H1 (cell line): Measurements from ENCODE around the gene P2RX5. TPM values are rescaled to one million over a fixed set of nuclear protein-coding genes. Genes with fewer than 3 reads are reported as not detected.

Source experiments
- CTCF ChIA-PET: fragments of 300-600 bp; sonication (Branson Sonifier 250); formaldehyde crosslinking; loops from one replicate; lab custom pipeline; 2021; ENCODE audit not compliant: partially characterized antibody; lab: Charles Lee
- POLR2A ChIA-PET: fragments of 300-600 bp; sonication (Branson Sonifier 250); formaldehyde crosslinking; loops from one replicate; lab custom pipeline; 2021; ENCODE audit warnings: inconsistent platforms; ENCODE audit not compliant: partially characterized antibody; lab: Charles Lee
- DNase-seq, 2 experiments: peaks; one replicate each; pipeline versions ENCODE4 v3.0.0 to v3.0.0-alpha.2; 2010 to 2022; ENCODE audit warnings: low spot score in 2 of 2, low read depth in 1 of 2, mixed read lengths in 1 of 2
- FAIRE-seq: peaks from 2 replicates; lab custom pipeline; 2011; peaks lifted over from hg19 to GRCh38; lab: Jason Lieb, UNC
- H2AFZ ChIP-seq: 2 replicates; pipeline ENCODE4 v1.8.1; 2012; ENCODE audit warnings: low read length, inconsistent platforms
- H2AK5ac ChIP-seq: 2 replicates; pipeline ENCODE4 v1.6.1; 2013; ENCODE audit warnings: low read depth, low read length
- H2BK120ac ChIP-seq: replicated peaks from 2 replicates; pipeline ENCODE3; 2013; ENCODE audit warnings: low read depth, low read length, inconsistent platforms
- H2BK12ac ChIP-seq: 2 replicates; pipeline ENCODE4 v1.6.1; 2013; ENCODE audit warnings: low read depth, low read length
- H2BK15ac ChIP-seq: 2 replicates; pipeline ENCODE4 v1.6.1; 2013; ENCODE audit warnings: low read length
- H2BK20ac ChIP-seq: 2 replicates; pipeline ENCODE4 v1.6.1; 2013; ENCODE audit warnings: low read length
- H2BK5ac ChIP-seq: 2 replicates; pipeline ENCODE4 v1.6.1; 2013; ENCODE audit warnings: low read depth, low read length
- H3K14ac ChIP-seq: 2 replicates; pipeline ENCODE4 v1.6.1; 2013; ENCODE audit warnings: inconsistent platforms; ENCODE audit not compliant: insufficient read length
- H3K18ac ChIP-seq: 2 replicates; pipeline ENCODE4 v1.6.1; 2013; ENCODE audit warnings: low read length; ENCODE audit errors: extremely low read depth
- H3K23ac ChIP-seq: 2 replicates; pipeline ENCODE4 v1.6.1; 2013; ENCODE audit warnings: inconsistent platforms; ENCODE audit not compliant: insufficient read length
- H3K23me2 ChIP-seq: 2 replicates; pipeline ENCODE4 v1.6.1; 2013; ENCODE audit warnings: low read depth, low read length
- H3K27ac ChIP-seq: 2 replicates; pipeline ENCODE4 v1.6.1; 2011; ENCODE audit warnings: low read depth, low read length, inconsistent platforms
- H3K27me3 ChIP-seq, 4 experiments: replicated peaks in 1 of 4; 1 replicate in 1 of 4; 2 replicates in 3 of 4; pipeline versions ENCODE4 v1.6.1 to v1.8.1; 2011 to 2013; ENCODE audit warnings: low read length in 3 of 4, mild to moderate bottlenecking in 3 of 4, inconsistent platforms in 2 of 4, mixed read lengths in 2 of 4, moderate library complexity in 1 of 4; ENCODE audit not compliant: control insufficient read depth in 3 of 4, insufficient read depth in 3 of 4; ENCODE audit errors: extremely low read depth in 1 of 4
- H3K36me3 ChIP-seq, 4 experiments: 2 replicates each; pipeline versions ENCODE4 v1.6.1 to v1.8.1; 2011 to 2013; ENCODE audit warnings: mild to moderate bottlenecking in 4 of 4, low read length in 3 of 4, moderate library complexity in 2 of 4, control low read depth in 1 of 4, inconsistent platforms in 1 of 4; ENCODE audit not compliant: insufficient read depth in 4 of 4, control insufficient read depth in 2 of 4
- H3K4ac ChIP-seq: replicated peaks from 2 replicates; pipeline ENCODE3; 2013; ENCODE audit warnings: low read length, low read depth, mixed read lengths, inconsistent platforms; ENCODE audit not compliant: insufficient read length
- H3K4me1 ChIP-seq, 4 experiments: replicated peaks in 1 of 4; 1 replicate in 1 of 4; 2 replicates in 3 of 4; pipeline versions ENCODE4 v1.6.1 to v1.8.1; 2011 to 2013; ENCODE audit warnings: low read length in 3 of 4, inconsistent platforms in 2 of 4, mixed read lengths in 1 of 4; ENCODE audit not compliant: insufficient read depth in 4 of 4, control insufficient read depth in 3 of 4
- H3K4me2 ChIP-seq, 2 experiments: 2 replicates each; pipeline versions ENCODE4 v1.6.1 to v1.8.1; 2011 to 2013; ENCODE audit warnings: low read depth in 2 of 2, low read length in 2 of 2, control low read depth in 1 of 2, inconsistent platforms in 1 of 2, mild to moderate bottlenecking in 1 of 2; ENCODE audit not compliant: insufficient read depth in 1 of 2
- H3K4me3 ChIP-seq, 4 experiments: fragments of 200-600, 300-600 bp in 1 of 4; sonication (generic), shearing (Covaris generic), sonication (Bioruptor Twin) in 1 of 4; 2 replicates each; pipeline versions ENCODE4 v1.5.1 to v1.8.1; 2011 to 2016; ENCODE audit warnings: low read length in 4 of 4, low read depth in 3 of 4, control low read depth in 2 of 4, inconsistent platforms in 2 of 4, mild to moderate bottlenecking in 2 of 4, mixed read lengths in 1 of 4, moderate library complexity in 1 of 4; ENCODE audit not compliant: insufficient read depth in 2 of 4; ENCODE audit errors: extremely low read depth in 1 of 4
- H3K56ac ChIP-seq: replicated peaks from 2 replicates; pipeline ENCODE3; 2013; ENCODE audit warnings: low read depth, mild to moderate bottlenecking, mixed read lengths, low read length, inconsistent platforms; ENCODE audit not compliant: insufficient read length
- H3K79me1 ChIP-seq: 2 replicates; pipeline ENCODE4 v1.6.1; 2013; ENCODE audit warnings: low read depth, low read length, control low read depth
- H3K79me2 ChIP-seq, 2 experiments: 2 replicates each; pipeline versions ENCODE4 v1.6.1 to v1.8.1; 2012 to 2013; ENCODE audit warnings: low read length in 2 of 2, mild to moderate bottlenecking in 2 of 2, inconsistent platforms in 1 of 2; ENCODE audit not compliant: insufficient read depth in 2 of 2, control insufficient read depth in 1 of 2
- H3K9ac ChIP-seq, 4 experiments: replicated peaks in 1 of 4; 1 replicate in 1 of 4; 2 replicates in 3 of 4; pipeline versions ENCODE4 v1.6.1 to v1.8.1; 2011 to 2013; ENCODE audit warnings: low read depth in 3 of 4, low read length in 3 of 4, control low read depth in 2 of 4, mild to moderate bottlenecking in 2 of 4, moderate library complexity in 2 of 4, inconsistent platforms in 1 of 4; ENCODE audit errors: extremely low read depth in 1 of 4
- H3K9me3 ChIP-seq, 2 experiments: 2 replicates each; pipeline versions ENCODE4 v1.6.1 to v1.8.1; 2012 to 2013; ENCODE audit warnings: mild to moderate bottlenecking in 2 of 2, moderate library complexity in 2 of 2, control low read depth in 1 of 2, inconsistent platforms in 1 of 2, low read depth in 1 of 2, low read length in 1 of 2, mixed read lengths in 1 of 2; ENCODE audit not compliant: insufficient read depth in 2 of 2
- H4K20me1 ChIP-seq, 2 experiments: replicated peaks in 1 of 2; 2 replicates each; pipeline versions ENCODE3 to v1.8.1; 2011 to 2013; ENCODE audit warnings: inconsistent platforms in 2 of 2, low read length in 2 of 2, mild to moderate bottlenecking in 1 of 2; ENCODE audit not compliant: insufficient read depth in 2 of 2, control insufficient read depth in 1 of 2
- H4K5ac ChIP-seq: 2 replicates; pipeline ENCODE4 v1.6.1; 2013; ENCODE audit warnings: low read length, low read depth, mixed read lengths, inconsistent platforms; ENCODE audit not compliant: insufficient read length
- H4K8ac ChIP-seq: 2 replicates; pipeline ENCODE4 v1.8.0; 2013; ENCODE audit warnings: mild to moderate bottlenecking, moderate library complexity, low read length, inconsistent platforms; ENCODE audit not compliant: insufficient read depth; ENCODE audit errors: extremely low read depth
- H4K91ac ChIP-seq: replicated peaks from 2 replicates; pipeline ENCODE3; 2013; ENCODE audit warnings: low read length, mixed read lengths, inconsistent platforms; ENCODE audit not compliant: insufficient read length
- EP300 ChIP-seq, 2 experiments: IDR thresholded peaks; 1 replicate in 1 of 2; 2 replicates in 1 of 2; pipeline ENCODE4 v1.6.1; 2011 to 2012; ENCODE audit warnings: low read depth in 2 of 2, low read length in 2 of 2, mild to moderate bottlenecking in 2 of 2, borderline replicate concordance in 1 of 2, inconsistent platforms in 1 of 2, moderate library complexity in 1 of 2
- FOSL1 ChIP-seq: IDR thresholded peaks from 2 replicates; pipeline ENCODE4 v1.6.1; 2011; ENCODE audit warnings: mild to moderate bottlenecking, low read depth, low read length, moderate library complexity; ENCODE audit not compliant: insufficient read depth
- JUN ChIP-seq: IDR thresholded peaks from 2 replicates; pipeline ENCODE4 v1.6.1; 2011; ENCODE audit warnings: low read depth, mild to moderate bottlenecking, improper control_type of control experiment, low read length
- KDM1A ChIP-seq: fragments of 200-600, 300-600 bp; sonication (generic); IDR thresholded peaks from 2 replicates; pipeline ENCODE4 v1.7.1; 2016; ENCODE audit warnings: mild to moderate bottlenecking, low read length, borderline replicate concordance
- WGBS, 2 experiments: shearing (Covaris generic) in 1 of 2; methylation state at CpG; one replicate each; pipeline versions ENCODE4 v1.1.6 to v1.1.7; 2013 to 2015; ENCODE audit warnings: low lambda C conversion rate in 2 of 2, mixed read lengths in 2 of 2, inconsistent platforms in 1 of 2, low coverage in 1 of 2, missing lambda C conversion rate in 1 of 2; ENCODE audit not compliant: insufficient replicate concordance in 2 of 2, insufficient coverage in 1 of 2, insufficient read length in 1 of 2; ENCODE audit errors: extremely low coverage in 1 of 2, missing lambda C conversion rate in 1 of 2; 5-methylcytosine and 5-hydroxymethylcytosine counted together
- polyA plus RNA-seq, 7 experiments: library from polyadenylated mRNA; depleted of rRNA in 3 of 7; stranded (reverse) in 5 of 7; unstranded in 2 of 7; fragments of >200 nt in 5 of 7; fragments of 200-250 nt in 2 of 7; gene quantifications; 1 replicate in 5 of 7; 2 replicates in 1 of 7; 4 replicates in 1 of 7; pipeline versions ENCODE4 v1.2.1 to v1.2.3, GENCODE V29; 2011 to 2013; ENCODE audit warnings: missing spikeins in 2 of 7, mixed read lengths in 2 of 7
- total RNA-seq: library from RNA; stranded (reverse); fragmentation: NEBNext Ultra II Directional; extraction: Animal tissue kit (Norgen Biotek cat#: 25700); gene quantifications from 2 replicates; pipeline ENCODE4 v1.2.1, GENCODE V29; 2021

The P2RX5 gene
- total and polyA plus RNA-seq, 2 of the 8 experiments (the other 6 are each of a cell fraction or from before 2014, with no cell fraction given) = 12.0 to 15.6 TPM

DNA sequence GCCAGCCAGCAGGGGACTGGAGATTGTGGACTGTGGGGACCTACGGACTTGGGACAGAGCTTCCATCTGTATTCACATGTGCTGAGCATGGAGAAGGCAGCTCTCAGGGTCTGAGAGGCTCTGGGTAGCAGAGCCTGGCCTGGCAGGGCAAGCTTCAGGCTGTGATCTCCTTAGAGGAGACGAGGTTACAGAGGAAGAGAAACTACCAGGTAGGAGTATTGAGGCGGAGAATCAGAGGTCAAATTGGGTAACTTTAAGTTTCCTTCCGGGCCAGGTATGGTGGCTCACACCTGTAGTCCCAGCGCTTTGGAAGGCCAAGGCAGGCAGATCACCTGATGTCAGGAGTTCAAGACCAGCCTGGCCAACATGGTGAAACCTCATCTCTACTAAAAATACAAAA is 50.6 kb downstream of the P2RX5 start:
- 74% methylated on average over 5 of the region's 5 CpGs; no CpG with 5 or more reads in 1 of the 2 experiments for WGBS, 2 experiments
- CTCF ChIA-PET = interaction anchor here (0.7 kb wide), 2 partner anchors 112 to 634 kb away, joined by 3 to 4 read pairs; no protein-coding TSS in a partner anchor
- Histone ChIP-seq H3K79me2 (no peaks in the 10 kb centered on the region; a peak in 1 of 4 replicates), H4K8ac (no peak overlapping the region), H2BK120ac (no peak overlapping the region), H3K79me1 (no peaks in the 10 kb centered on the region), H3K4ac (no peak overlapping the region), H2BK15ac (no peak overlapping the region), H3K56ac (no peak overlapping the region), H3K14ac (no peak overlapping the region), H2AK5ac (no peak overlapping the region), H3K4me3 (no peak overlapping the region), H2BK12ac (no peak overlapping the region), H3K23ac (no peak overlapping the region), H3K18ac (no peak overlapping the region), H3K9me3 (no peaks in the 10 kb centered on the region), H3K4me2 (no peak overlapping the region), H3K27me3 (no peaks in the 10 kb centered on the region), H3K9ac (no peak overlapping the region), H2BK20ac (no peak overlapping the region), H2BK5ac (no peak overlapping the region), H4K91ac (no peak overlapping the region), H4K20me1 (peaks cover 1 to 2% of the 10 kb centered on the region in 2 experiments), H3K23me2 (no peaks in the 10 kb centered on the region), H3K36me3 (peaks cover 0 to 10% (median 2%) of the 10 kb centered on the region in 4 experiments; a peak in 6 of 8 replicates), H2AFZ (no peak overlapping the region), H3K4me1 (peaks cover 0 to 6% (median 4%) of the 10 kb centered on the region in 4 experiments; a peak in 2 of 7 replicates), H3K27ac (no peak overlapping the region), H4K5ac (no peak overlapping the region)
- no peak for FAIRE-seq
- TF ChIP-seq KDM1A (no peak), EP300 (IDR thresholded peaks at IDR 0.05; ENCODE audit: borderline replicate concordance in 1 of 2, low read depth in 2 of 2, low read length in 2 of 2) (no peak), FOSL1 (no peak), JUN (no peak)
- DNase-seq = no peak
- POLR2A ChIA-PET = interaction anchor here (1.2 to 18.4 kb wide), 4 partner anchors 9 to 18 kb away, joined by 3 to 194 read pairs (median 12); partner anchors contain the start of genes EMC6, SHPK and TAX1BP3
